HT1080 (cell line): ENCODE results near the gene TRABD2B. TPM values are rescaled to one million over a fixed set of nuclear protein-coding genes. Genes with fewer than 3 reads are reported as not detected.

Experiments
- DNase-seq: peaks from one replicate; pipeline ENCODE4 v3.0.0-alpha.2; 2015; ENCODE audit warnings: low read depth
- total RNA-seq: library from RNA; depleted of rRNA; stranded (reverse); fragments of >200 nt; shearing (Covaris generic); gene quantifications from 2 replicates; pipeline ENCODE4 v1.2.3, GENCODE V29; 2014

The TRABD2B gene
- total RNA-seq, 1 experiment from 2014 or later = not detected

GRCh38 chr1:48022306-48022705, 25.1 kb upstream of the TRABD2B start:
- DNase-seq = no peak

- no peak for DNase-seq
Measured at GRCh38 chr1:48021792-48022191, 24.6 kb upstream of the TRABD2B start.

GRCh38 chr1:48019714-48020315, 22.6 kb upstream of the TRABD2B start:
- DNase-seq = no peak

- DNase-seq = peak; percentile 32
Measured at GRCh38 chr1:48018799-48019198, 21.6 kb upstream of the TRABD2B start.

GRCh38 chr1:48017716-48018115, 20.5 kb upstream of the TRABD2B start:
- peak; percentile 39 for DNase-seq

- DNase-seq = no peak
Measured at GRCh38 chr1:48016515-48016914, 19.3 kb upstream of the TRABD2B start.

- no peak for DNase-seq
Measured at GRCh38 chr1:48013270-48013669, 16.1 kb upstream of the TRABD2B start.

- peak; percentile 55 for DNase-seq
Measured at GRCh38 chr1:48007047-48007446, 9.9 kb upstream of the TRABD2B start.

- no peak for DNase-seq
Measured at GRCh38 chr1:48006264-48006663, 9.1 kb upstream of the TRABD2B start.

- no peak for DNase-seq
Measured at GRCh38 chr1:48005253-48006117, 8.3 kb upstream of the TRABD2B start.

GRCh38 chr1:48003741-48004531, 6.8 kb upstream of the TRABD2B start:
- no peak for DNase-seq

GRCh38 chr1:48002142-48002541, 5.0 kb upstream of the TRABD2B start:
- DNase-seq = no peak

- no peak for DNase-seq
Measured at GRCh38 chr1:48001696-48002095, 4.5 kb upstream of the TRABD2B start.

GRCh38 chr1:48000883-48001282, 3.7 kb upstream of the TRABD2B start:
- no peak for DNase-seq

GRCh38 chr1:47999097-47999496, 1.9 kb upstream of the TRABD2B start:
- DNase-seq = no peak

- DNase-seq = no peak
Measured at GRCh38 chr1:47998396-47998990, 1.3 kb upstream of the TRABD2B start.

- no peak for DNase-seq
Measured at GRCh38 chr1:47996406-47997226, 569 bp downstream of the TRABD2B start.

- no peak for DNase-seq
Measured at GRCh38 chr1:47996060-47996405, 1.2 kb downstream of the TRABD2B start.

GRCh38 chr1:47995306-47996050, 1.7 kb downstream of the TRABD2B start:
- no peak for DNase-seq
